Osteocyte (in vitro differentiated cells): ENCODE data around the gene ADAMTS12. TPM values are rescaled to one million over a fixed set of nuclear protein-coding genes. Genes with fewer than 3 reads are reported as not detected.

Experiments used
- DNase-seq: peaks from one replicate; pipeline ENCODE4 v3.0.0; 2021; ENCODE audit warnings: mixed read lengths; ENCODE audit not compliant: unreplicated experiment; ENCODE audit errors: extremely low spot score
- H3K27ac Mint-ChIP-seq: one replicate; pipeline ENCODE4 v1.8.0; 2021; ENCODE audit warnings: mild to moderate bottlenecking, mixed read lengths; ENCODE audit not compliant: unreplicated experiment
- H3K27me3 Mint-ChIP-seq: one replicate; pipeline ENCODE4 v1.8.0; 2021; ENCODE audit warnings: mixed read lengths; ENCODE audit not compliant: unreplicated experiment
- H3K36me3 Mint-ChIP-seq: one replicate; pipeline ENCODE4 v1.8.0; 2021; ENCODE audit warnings: mixed read lengths; ENCODE audit not compliant: unreplicated experiment
- H3K4me1 Mint-ChIP-seq: one replicate; pipeline ENCODE4 v1.8.0; 2021; ENCODE audit warnings: mixed read lengths; ENCODE audit not compliant: unreplicated experiment
- H3K4me3 Mint-ChIP-seq: one replicate; pipeline ENCODE4 v1.8.0; 2021; ENCODE audit warnings: mild to moderate bottlenecking, moderate library complexity, mixed read lengths; ENCODE audit not compliant: unreplicated experiment
- H3K9me3 Mint-ChIP-seq: one replicate; pipeline ENCODE4 v1.8.0; 2021; ENCODE audit warnings: mixed read lengths; ENCODE audit not compliant: unreplicated experiment
- CTCF ChIP-seq: fragments of 200-600 bp; sonication (generic); IDR thresholded peaks from 2 replicates; pipeline ENCODE4 v1.5.0; 2021; ENCODE audit warnings: antibody characterized with exemption, mild to moderate bottlenecking, moderate library complexity
- total RNA-seq: library from RNA; stranded (reverse); gene quantifications from 2 replicates; pipeline ENCODE4 v1.2.1, GENCODE V29; 2021

Gene ADAMTS12
- total RNA-seq, 1 donor from 2014 or later: 13.9 TPM

- TF ChIP-seq CTCF: no peak
- Mint-ChIP-seq H3K36me3 (peaks cover 3% of the 10 kb centered on the region), H3K9me3 (no peaks in the 10 kb centered on the region), H3K4me1 (peaks cover 25% of the 10 kb centered on the region), H3K27ac (no peak overlapping the region), H3K27me3 (no peaks in the 10 kb centered on the region), H3K4me3 (no peak overlapping the region)
- DNase-seq: no peak
Measured at GRCh38 chr5:33650911-33651310, 240.9 kb downstream of the ADAMTS12 start.

- no peak for DNase-seq
- Mint-ChIP-seq H3K27ac (peak overlapping the region; percentile 33), H3K9me3 (no peaks in the 10 kb centered on the region), H3K4me3 (no peak overlapping the region), H3K4me1 (peaks cover 25% of the 10 kb centered on the region), H3K27me3 (no peaks in the 10 kb centered on the region), H3K36me3 (peaks cover 3% of the 10 kb centered on the region)
- TF ChIP-seq CTCF: no peak
Measured at GRCh38 chr5:33649549-33650482, 242.0 kb downstream of the ADAMTS12 start.

GRCh38 chr5:33641744-33642505 is 249.9 kb downstream of the ADAMTS12 start:
- peaks cover 9% of the 10 kb centered on the region for H3K9me3 Mint-ChIP-seq
- no peaks in the 10 kb centered on the region for H3K27me3 Mint-ChIP-seq
- no peaks in the 10 kb centered on the region for H3K4me1 Mint-ChIP-seq
- peaks cover 15% of the 10 kb centered on the region for H3K36me3 Mint-ChIP-seq
- DNase-seq: no peak
- H3K27ac Mint-ChIP-seq: no peak overlapping the region
- H3K4me3 Mint-ChIP-seq: no peak overlapping the region
- TF ChIP-seq CTCF: no peak

GRCh38 chr5:33639474-33639873 is 252.3 kb downstream of the ADAMTS12 start:
- Mint-ChIP-seq H3K4me3 (no peak overlapping the region), H3K27ac (no peak overlapping the region), H3K9me3 (peaks cover 9% of the 10 kb centered on the region), H3K4me1 (no peaks in the 10 kb centered on the region), H3K27me3 (no peaks in the 10 kb centered on the region), H3K36me3 (peaks cover 13% of the 10 kb centered on the region)
- no peak for TF ChIP-seq CTCF
- DNase-seq: no peak

- Mint-ChIP-seq H3K4me1 (no peaks in the 10 kb centered on the region), H3K36me3 (peaks cover 9% of the 10 kb centered on the region), H3K9me3 (no peaks in the 10 kb centered on the region), H3K27me3 (no peaks in the 10 kb centered on the region), H3K4me3 (no peak overlapping the region), H3K27ac (no peak overlapping the region)
- DNase-seq: no peak
- no peak for TF ChIP-seq CTCF
Measured at GRCh38 chr5:33637011-33637410, 254.8 kb downstream of the ADAMTS12 start.
